ENCODE data around the gene EVC. TPM values are rescaled to one million over a fixed set of nuclear protein-coding genes. Genes with fewer than 3 reads are reported as not detected.
A peak's percentile ranks its signal among the peaks of the same experiment; 100 is the strongest.

The EVC gene
- total and polyA plus RNA-seq, 2 donors from 2014 or later, result 7.8 to 159 TPM

DNA sequence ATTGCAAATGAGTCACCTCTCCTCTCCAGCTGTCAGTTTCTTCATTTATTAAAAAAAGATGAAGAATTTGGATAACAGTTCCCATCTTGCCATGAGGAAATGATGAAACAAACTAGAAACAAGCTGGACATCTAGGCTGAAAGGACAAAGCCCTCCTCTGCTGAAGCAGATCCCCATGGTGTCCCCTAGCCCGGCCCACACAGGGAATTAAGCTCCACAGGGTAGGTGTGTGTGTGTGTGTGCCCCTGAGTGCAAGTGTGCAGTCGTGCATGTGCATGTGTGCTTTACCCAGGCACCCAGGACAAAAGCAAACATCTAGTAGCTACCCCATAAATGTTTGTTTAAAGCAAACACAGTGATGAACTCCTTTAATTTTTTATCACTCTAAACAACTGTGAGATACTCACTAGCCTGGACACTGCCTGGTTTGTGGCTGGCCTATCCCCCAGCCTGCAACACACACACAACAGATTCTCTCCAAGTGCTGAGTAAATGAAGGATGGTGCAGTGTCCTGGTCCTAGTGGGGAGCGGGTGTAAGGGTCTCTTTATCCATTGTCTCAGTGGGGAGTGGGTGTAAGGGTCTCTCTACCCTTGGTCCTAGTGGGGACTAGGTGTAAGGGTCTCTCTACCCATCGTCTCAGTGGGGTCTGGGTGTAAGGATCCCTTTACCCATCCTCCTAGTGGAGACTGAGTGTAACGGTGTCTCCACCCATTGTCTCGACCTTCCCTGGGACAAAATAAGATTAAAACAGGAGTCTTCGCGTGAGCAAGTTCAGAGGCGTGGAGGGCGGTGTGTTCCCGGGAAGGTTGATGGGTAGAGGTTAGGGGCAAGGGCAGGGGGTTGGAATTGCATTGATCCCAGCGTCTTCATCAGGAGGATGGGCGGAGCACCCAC lies 688 bp upstream of the EVC start:
- FAIRE-seq (no peak), DNase-seq (peak in 2 of 5 donors; percentile 39 to 42)
- Histone ChIP-seq H3K4me1 (ENCODE audit: control insufficient read depth in 2 of 3, insufficient read depth in 2 of 3, low read depth in 1 of 3, low read length in 3 of 3) (peaks cover 0 to 30% (median 28%) of the 10 kb centered on the region in 3 donors), H3K27ac (ENCODE audit: low read depth in 2 of 2, low read length in 2 of 2) (peak overlapping the region; percentile 55 to 82), H3K36me3 (ENCODE audit: control insufficient read depth in 2 of 3, insufficient read depth in 3 of 3, low read length in 3 of 3) (no peaks in the 10 kb centered on the region), H3K9ac (ENCODE audit: low read length in 3 of 3) (peak overlapping the region; percentile 28 to 69 (median 43)), H3K9me3 (ENCODE audit: control insufficient read depth in 2 of 3, insufficient read depth in 1 of 3, low read length in 3 of 3) (peaks cover 0 to 3% (median 0%) of the 10 kb centered on the region in 3 donors), H3K27me3 (ENCODE audit: control insufficient read depth, insufficient read depth, low read length) (no peaks in the 10 kb centered on the region), H3K4me3 (ENCODE audit: low read length in 3 of 3) (peak overlapping the region; percentile 60 to 75 (median 74))
- TF ChIP-seq, protein P1, sequence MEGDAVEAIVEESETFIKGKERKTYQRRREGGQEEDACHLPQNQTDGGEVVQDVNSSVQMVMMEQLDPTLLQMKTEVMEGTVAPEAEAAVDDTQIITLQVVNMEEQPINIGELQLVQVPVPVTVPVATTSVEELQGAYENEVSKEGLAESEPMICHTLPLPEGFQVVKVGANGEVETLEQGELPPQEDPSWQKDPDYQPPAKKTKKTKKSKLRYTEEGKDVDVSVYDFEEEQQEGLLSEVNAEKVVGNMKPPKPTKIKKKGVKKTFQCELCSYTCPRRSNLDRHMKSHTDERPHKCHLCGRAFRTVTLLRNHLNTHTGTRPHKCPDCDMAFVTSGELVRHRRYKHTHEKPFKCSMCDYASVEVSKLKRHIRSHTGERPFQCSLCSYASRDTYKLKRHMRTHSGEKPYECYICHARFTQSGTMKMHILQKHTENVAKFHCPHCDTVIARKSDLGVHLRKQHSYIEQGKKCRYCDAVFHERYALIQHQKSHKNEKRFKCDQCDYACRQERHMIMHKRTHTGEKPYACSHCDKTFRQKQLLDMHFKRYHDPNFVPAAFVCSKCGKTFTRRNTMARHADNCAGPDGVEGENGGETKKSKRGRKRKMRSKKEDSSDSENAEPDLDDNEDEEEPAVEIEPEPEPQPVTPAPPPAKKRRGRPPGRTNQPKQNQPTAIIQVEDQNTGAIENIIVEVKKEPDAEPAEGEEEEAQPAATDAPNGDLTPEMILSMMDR (IDR thresholded peaks at IDR 0.05; ENCODE audit: borderline replicate concordance, extremely low read depth, insufficient read depth), result peak; percentile 16
- intact Hi-C loops (cut with DNase I), result no loop called here

DNA sequence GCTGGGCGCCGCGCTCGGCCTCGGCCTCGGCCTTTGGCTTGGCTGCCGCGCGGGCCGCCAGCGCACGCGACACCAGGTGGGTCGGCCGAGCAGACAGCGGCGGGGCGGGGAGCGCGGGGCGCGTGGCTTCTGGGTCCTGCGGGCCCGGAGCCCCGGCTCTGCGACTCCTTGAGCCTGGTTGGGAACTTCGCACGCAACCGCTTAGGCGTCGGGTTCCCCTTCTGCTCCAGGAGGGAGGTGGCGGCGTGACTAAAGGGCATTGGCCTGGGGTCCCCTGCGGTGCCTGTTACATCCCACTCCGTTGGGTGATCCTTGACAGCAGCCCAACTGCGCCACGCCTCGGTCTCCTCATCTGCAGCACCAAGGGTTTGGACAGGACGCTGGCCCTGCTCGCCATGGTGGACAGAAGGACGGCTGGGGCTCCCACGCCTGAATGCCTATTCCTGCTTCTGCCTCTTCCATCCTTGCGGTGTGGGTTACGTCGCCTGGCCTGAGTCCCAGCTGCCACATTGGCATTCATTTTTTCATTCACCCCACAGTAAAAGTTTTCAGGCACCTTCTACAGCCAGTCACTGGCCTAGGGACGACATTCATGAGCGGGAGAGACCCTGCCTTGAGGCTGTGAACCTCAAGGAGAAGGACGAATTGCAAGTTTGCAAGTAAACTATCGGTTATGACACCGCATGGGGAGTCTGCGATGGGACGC lies 631 bp downstream of the EVC start:
- H3K36me3 ChIP-seq (ENCODE audit: control insufficient read depth in 2 of 3, insufficient read depth in 3 of 3, low read length in 3 of 3), result no peaks in the 10 kb centered on the region
- H3K4me3 ChIP-seq (ENCODE audit: low read length in 3 of 3), result peak overlapping the region; percentile 28 to 89 (median 69)
- H3K27me3 ChIP-seq (ENCODE audit: control insufficient read depth, insufficient read depth, low read length), result no peaks in the 10 kb centered on the region
- peak overlapping the region in 2 of 3 donors; percentile 62 to 82 for H3K9ac ChIP-seq (ENCODE audit: low read length in 3 of 3)
- H3K4me1 ChIP-seq (ENCODE audit: control insufficient read depth in 2 of 3, insufficient read depth in 2 of 3, low read depth in 1 of 3, low read length in 3 of 3), result peaks cover 0 to 33% (median 28%) of the 10 kb centered on the region in 3 donors
- peak overlapping the region in 1 of 2 donors; percentile 74 for H3K27ac ChIP-seq (ENCODE audit: low read depth in 2 of 2, low read length in 2 of 2)
- FAIRE-seq, result no peak
- intact Hi-C loops (cut with DNase I), result no loop called here
- DNase-seq, result peak; percentile 43 to 81 (median 52)
- peaks cover 0 to 4% (median 0%) of the 10 kb centered on the region in 3 donors for H3K9me3 ChIP-seq (ENCODE audit: control insufficient read depth in 2 of 3, insufficient read depth in 1 of 3, low read length in 3 of 3)
- TF ChIP-seq, protein P1 (IDR thresholded peaks at IDR 0.05; ENCODE audit: borderline replicate concordance, extremely low read depth, insufficient read depth), result no peak

GRCh38 chr4:5712517-5712916 lies 1.5 kb downstream of the EVC start:
- Histone ChIP-seq H3K36me3 (ENCODE audit: control insufficient read depth in 2 of 3, insufficient read depth in 3 of 3, low read length in 3 of 3) (no peaks in the 10 kb centered on the region), H3K4me1 (ENCODE audit: control insufficient read depth in 2 of 3, insufficient read depth in 2 of 3, low read depth in 1 of 3, low read length in 3 of 3) (peaks cover 0 to 30% (median 25%) of the 10 kb centered on the region in 3 donors), H3K9ac (ENCODE audit: low read length in 3 of 3) (peak overlapping the region in 1 of 3 donors; percentile 82), H3K27ac (ENCODE audit: low read depth in 2 of 2, low read length in 2 of 2) (no peak overlapping the region), H3K27me3 (ENCODE audit: control insufficient read depth, insufficient read depth, low read length) (no peaks in the 10 kb centered on the region), H3K4me3 (ENCODE audit: low read length in 3 of 3) (peak overlapping the region in 2 of 3 donors; percentile 32 to 89), H3K9me3 (ENCODE audit: control insufficient read depth in 2 of 3, insufficient read depth in 1 of 3, low read length in 3 of 3) (peaks cover 0 to 4% (median 0%) of the 10 kb centered on the region in 3 donors)
- no peak for DNase-seq
- intact Hi-C loops (cut with DNase I), result no loop called here
- no peak for FAIRE-seq
- TF ChIP-seq, protein P1 (IDR thresholded peaks at IDR 0.05; ENCODE audit: borderline replicate concordance, extremely low read depth, insufficient read depth), result no peak
